GM12864 (cell line): ENCODE results near the gene CPNE5.

Experiments used
- DNase-seq: peaks from one replicate; pipeline ENCODE4 v3.0.0-alpha.2; 2011; ENCODE audit warnings: low read depth
- H3K4me3 ChIP-seq: 2 replicates; pipeline ENCODE4 v1.5.1; 2011; ENCODE audit warnings: mild to moderate bottlenecking, low read depth, low read length, control low read depth
- CTCF ChIP-seq: IDR thresholded peaks from 2 replicates; pipeline ENCODE4 v1.5.1; 2011; ENCODE audit warnings: low read depth, mild to moderate bottlenecking, moderate library complexity, low read length, control low read depth, inconsistent platforms; ENCODE audit errors: missing control alignments

The CPNE5 gene

DNA sequence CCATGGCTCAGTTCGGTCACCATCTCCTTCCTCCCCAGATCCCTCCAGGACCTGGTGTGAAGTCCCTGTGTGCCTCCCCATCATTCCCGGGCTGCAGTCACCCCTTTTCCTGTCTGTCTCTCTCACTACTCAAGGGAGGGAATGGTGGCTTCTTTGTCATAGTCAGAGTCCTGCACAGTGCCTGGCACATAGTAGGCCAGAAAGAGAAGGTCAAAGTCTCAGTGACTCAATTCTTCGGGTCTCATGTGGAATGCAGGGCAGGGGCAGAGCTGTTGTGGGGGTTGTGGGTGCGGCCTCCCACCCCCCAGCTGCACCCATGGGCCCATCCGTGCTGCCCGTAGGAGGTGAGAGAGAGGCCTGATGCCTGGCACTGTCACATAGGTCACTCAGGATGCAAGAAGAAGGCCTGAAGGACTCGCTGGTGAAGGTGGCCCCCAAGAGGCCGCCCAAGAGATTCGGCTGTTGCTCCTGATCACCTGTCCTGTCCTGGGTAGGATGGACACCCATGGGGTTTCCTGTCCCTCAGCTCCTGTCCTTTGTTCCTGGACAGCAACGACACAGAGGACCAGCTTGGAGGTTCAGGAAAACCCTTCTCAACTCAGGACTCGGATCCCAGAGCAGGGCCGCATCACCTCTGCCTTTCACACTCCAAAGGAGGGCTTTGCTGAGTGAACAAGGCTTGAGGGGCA is 107.5 kb downstream of the CPNE5 start:
- no peak for TF ChIP-seq CTCF
- H3K4me3 ChIP-seq = no peak overlapping the region
- DNase-seq = no peak

GRCh38 chr6:36730424-36731380 is 108.5 kb downstream of the CPNE5 start:
- H3K4me3 ChIP-seq = no peak overlapping the region
- TF ChIP-seq CTCF = no peak
- no peak for DNase-seq

- no peak overlapping the region for H3K4me3 ChIP-seq
- no peak for DNase-seq
- TF ChIP-seq CTCF = no peak
Measured at GRCh38 chr6:36729161-36729524, 110.1 kb downstream of the CPNE5 start.

GRCh38 chr6:36728289-36729160 is 110.7 kb downstream of the CPNE5 start:
- H3K4me3 ChIP-seq = no peak overlapping the region
- TF ChIP-seq CTCF = no peak
- DNase-seq = no peak

- no peak for DNase-seq
- no peak for TF ChIP-seq CTCF
- no peak overlapping the region for H3K4me3 ChIP-seq
Measured at GRCh38 chr6:36727505-36728021, 111.7 kb downstream of the CPNE5 start.

DNA sequence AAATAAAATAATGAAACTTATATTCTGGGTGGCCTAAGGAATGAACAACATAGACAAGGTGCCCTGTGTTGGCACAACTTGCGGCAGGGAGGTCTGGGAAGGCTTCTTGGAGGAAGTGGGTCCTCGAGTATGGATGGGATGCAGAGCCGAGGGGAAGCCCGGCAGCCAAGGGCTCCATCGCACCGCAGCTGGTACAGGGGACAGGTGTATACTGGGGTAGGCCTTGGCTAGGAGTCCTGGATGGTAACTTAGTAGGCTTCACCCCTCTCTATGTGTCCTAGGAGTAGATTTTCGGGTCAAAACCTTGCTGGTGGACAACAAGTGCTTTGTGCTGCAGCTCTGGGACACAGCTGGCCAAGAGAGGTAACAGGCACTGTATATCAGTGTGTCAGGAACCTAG is 113.7 kb downstream of the CPNE5 start:
- TF ChIP-seq CTCF = no peak
- H3K4me3 ChIP-seq = no peak overlapping the region
- no peak for DNase-seq
